HL-60 (cell line): ENCODE measurements around the gene LSAMP.

Experiments used
- CTCF ChIP-seq: IDR thresholded peaks from one replicate; pipeline ENCODE4 v1.5.1; 2011; ENCODE audit warnings: low read length, control low read depth, inconsistent platforms; ENCODE audit not compliant: insufficient read depth
- POLR2AphosphoS5 ChIP-seq: IDR thresholded peaks from 2 replicates; pipeline ENCODE4 v1.6.1; 2012; ENCODE audit warnings: low read depth
- REST ChIP-seq: IDR thresholded peaks from 2 replicates; pipeline ENCODE4 v1.6.1; 2012; ENCODE audit warnings: low read depth; ENCODE audit not compliant: insufficient replicate concordance

DNA sequence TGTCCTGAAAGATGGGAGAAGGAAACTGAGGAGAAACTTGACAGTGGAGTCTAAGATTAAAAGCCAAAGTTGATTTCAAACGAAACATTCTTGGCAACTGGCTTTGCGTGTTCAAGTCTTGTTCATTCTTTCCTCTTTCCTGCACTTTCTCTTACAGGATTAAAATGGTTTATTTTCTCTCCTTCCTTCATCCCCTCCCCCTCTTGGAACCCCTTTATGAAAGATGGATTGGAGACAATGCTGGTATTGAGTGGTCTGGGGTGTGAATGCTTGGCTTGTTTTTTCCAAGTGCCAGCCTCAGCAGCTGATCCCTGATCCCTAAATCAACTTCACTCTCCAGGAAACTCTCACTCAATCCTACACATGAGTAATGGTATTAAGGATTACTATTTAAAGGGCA lies 703 bp upstream of the LSAMP start:
- TF ChIP-seq CTCF, result no peak
- no peak for TF ChIP-seq REST
- TF ChIP-seq POLR2AphosphoS5, result no peak
